NCI-H2227 treated with DMSO at 0.1 percent for 48 hours (cell line): ENCODE measurements around the gene PDXDC1.
A peak's percentile ranks its signal among the peaks of the same experiment; 100 is the strongest.
"Not testable (repeated sequence)": the region's sequence is repeated elsewhere in the genome, so short reads cannot be mapped to it uniquely, and the experiment has no call there.

Source experiments
- DNase-seq: peaks from one replicate; lab custom pipeline; 2025; lab: John Stamatoyannopoulos, UW

Gene PDXDC1

GRCh38 chr16:14974656-14975417 is at the start of gene PDXDC1:
Gene PDXDC1, plus strand, starts transcription at chr16:14975026. Its CDS starts 174 bp downstream, at chr16:14975200.
- peak; percentile 95 for DNase-seq

- not testable (repeated sequence) for DNase-seq
Observed at GRCh38 chr16:14928064-14928714, 46.6 kb upstream of the PDXDC1 start.

- DNase-seq, result not testable (repeated sequence)
Observed at GRCh38 chr16:14929176-14929575, 45.6 kb upstream of the PDXDC1 start.

- DNase-seq, result not testable (repeated sequence)
Observed at GRCh38 chr16:14930246-14930645, 44.6 kb upstream of the PDXDC1 start.

GRCh38 chr16:14930971-14931370 is 43.9 kb upstream of the PDXDC1 start:
- not testable (repeated sequence) for DNase-seq

GRCh38 chr16:14932581-14933375 is 42.0 kb upstream of the PDXDC1 start:
- not testable (repeated sequence) for DNase-seq

- not testable (repeated sequence) for DNase-seq
Observed at GRCh38 chr16:14937143-14937542, 37.7 kb upstream of the PDXDC1 start, which contains the start of gene NPIPA1. Gene NPIPA1, plus strand, starts transcription at chr16:14937443. Its CDS starts 0 bp downstream, at chr16:14937443.

- not testable (repeated sequence) for DNase-seq
Observed at GRCh38 chr16:14937994-14938393, 36.8 kb upstream of the PDXDC1 start.

- not testable (repeated sequence) for DNase-seq
Observed at GRCh38 chr16:14942686-14943085, 32.1 kb upstream of the PDXDC1 start.

GRCh38 chr16:14955546-14956231 is 19.1 kb upstream of the PDXDC1 start:
- DNase-seq, result no peak

- DNase-seq, result no peak
Observed at GRCh38 chr16:14957576-14958322, 17.1 kb upstream of the PDXDC1 start.

- DNase-seq, result no peak
Observed at GRCh38 chr16:14958323-14958600, 16.6 kb upstream of the PDXDC1 start.

- DNase-seq, result no peak
Observed at GRCh38 chr16:14958970-14959369, 15.9 kb upstream of the PDXDC1 start.

GRCh38 chr16:14961405-14962186 is 13.2 kb upstream of the PDXDC1 start:
- no peak for DNase-seq

- no peak for DNase-seq
Observed at GRCh38 chr16:14963281-14964173, 11.3 kb upstream of the PDXDC1 start.

- no peak for DNase-seq
Observed at GRCh38 chr16:14965328-14965727, 9.5 kb upstream of the PDXDC1 start.

GRCh38 chr16:14969795-14970194 is 5.0 kb upstream of the PDXDC1 start:
- DNase-seq, result not testable (repeated sequence)

GRCh38 chr16:14971621-14972228 is 3.1 kb upstream of the PDXDC1 start:
- DNase-seq, result not testable (repeated sequence)

- not testable (repeated sequence) for DNase-seq
Observed at GRCh38 chr16:14973785-14974322, 972 bp upstream of the PDXDC1 start.
